Esophagus muscularis mucosa (tissue), 3 donors: ENCODE results near the gene SLC25A6.

Experiments used
- CTCF ChIP-seq, 3 experiments: fragments of 200-600 bp in 2 of 3; fragments of 450-650 bp in 1 of 3; sonication (generic) in 2 of 3; IDR thresholded peaks; one replicate each; pipeline ENCODE4 v1.5.1; 2017 to 2019; ENCODE audit warnings: antibody characterized with exemption in 3 of 3, mild to moderate bottlenecking in 2 of 3, moderate library complexity in 1 of 3
- POLR2A ChIP-seq: fragments of 450-650 bp; IDR thresholded peaks from one replicate; pipeline ENCODE4 v1.6.1; 2017; ENCODE audit warnings: antibody characterized with exemption, moderate library complexity, mild to moderate bottlenecking, low read depth

GRCh38 chrX:1391707-1392375 is at the start of gene SLC25A6:
- peak in 1 of 3 experiments; percentile 25 for TF ChIP-seq CTCF (IDR thresholded peaks at IDR 0.05)
- peak; percentile 91 for TF ChIP-seq POLR2A
